ENCODE data around the gene CADPS2. TPM values are rescaled to one million over a fixed set of nuclear protein-coding genes. Genes with fewer than 3 reads are reported as not detected.
"Not testable (repeated sequence)": the region's sequence is repeated elsewhere in the genome, so short reads cannot be mapped to it uniquely, and the experiment has no call there.

CADPS2 gene
- total RNA-seq, 2 donors from 2014 or later, result 16.4 to 32.5 TPM

DNA sequence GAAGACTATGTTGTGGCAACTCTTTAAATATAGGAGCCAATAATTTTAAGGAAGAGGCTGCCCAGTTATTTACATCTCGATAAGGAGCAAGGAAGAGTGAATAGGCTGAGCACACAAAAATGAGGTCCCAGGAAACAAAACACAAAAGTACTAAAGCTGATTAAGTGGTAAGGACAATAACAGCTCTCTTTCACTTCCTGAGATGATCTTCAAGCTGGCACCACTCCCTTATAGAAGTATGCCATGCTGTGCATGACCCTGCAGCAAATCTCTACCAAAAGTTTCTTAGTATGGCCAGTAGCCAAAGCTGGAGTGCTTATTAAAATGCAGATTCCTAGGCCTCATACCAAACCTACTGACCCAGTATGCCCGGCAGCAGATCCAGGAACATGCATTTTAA is 39.7 kb downstream of the CADPS2 start:
- Histone ChIP-seq H3K4me1 (ENCODE audit: control insufficient read depth in 1 of 2, low read depth in 2 of 2) (no peaks in the 10 kb centered on the region), H3K36me3 (no peaks in the 10 kb centered on the region), H3K27me3 (replicated peaks; ENCODE audit: insufficient read depth) (no peaks in the 10 kb centered on the region), H3K27ac (no peak overlapping the region), H3K9me3 (no peaks in the 10 kb centered on the region), H3K4me3 (no peak overlapping the region)
- ATAC-seq (ENCODE audit: insufficient number of reproducible peaks, low FRiP score, low read depth) (no peak), DNase-seq (ENCODE audit: low spot score) (no peak)
- TF ChIP-seq, protein P1, sequence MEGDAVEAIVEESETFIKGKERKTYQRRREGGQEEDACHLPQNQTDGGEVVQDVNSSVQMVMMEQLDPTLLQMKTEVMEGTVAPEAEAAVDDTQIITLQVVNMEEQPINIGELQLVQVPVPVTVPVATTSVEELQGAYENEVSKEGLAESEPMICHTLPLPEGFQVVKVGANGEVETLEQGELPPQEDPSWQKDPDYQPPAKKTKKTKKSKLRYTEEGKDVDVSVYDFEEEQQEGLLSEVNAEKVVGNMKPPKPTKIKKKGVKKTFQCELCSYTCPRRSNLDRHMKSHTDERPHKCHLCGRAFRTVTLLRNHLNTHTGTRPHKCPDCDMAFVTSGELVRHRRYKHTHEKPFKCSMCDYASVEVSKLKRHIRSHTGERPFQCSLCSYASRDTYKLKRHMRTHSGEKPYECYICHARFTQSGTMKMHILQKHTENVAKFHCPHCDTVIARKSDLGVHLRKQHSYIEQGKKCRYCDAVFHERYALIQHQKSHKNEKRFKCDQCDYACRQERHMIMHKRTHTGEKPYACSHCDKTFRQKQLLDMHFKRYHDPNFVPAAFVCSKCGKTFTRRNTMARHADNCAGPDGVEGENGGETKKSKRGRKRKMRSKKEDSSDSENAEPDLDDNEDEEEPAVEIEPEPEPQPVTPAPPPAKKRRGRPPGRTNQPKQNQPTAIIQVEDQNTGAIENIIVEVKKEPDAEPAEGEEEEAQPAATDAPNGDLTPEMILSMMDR (IDR thresholded peaks at IDR 0.05), result no peak

DNA sequence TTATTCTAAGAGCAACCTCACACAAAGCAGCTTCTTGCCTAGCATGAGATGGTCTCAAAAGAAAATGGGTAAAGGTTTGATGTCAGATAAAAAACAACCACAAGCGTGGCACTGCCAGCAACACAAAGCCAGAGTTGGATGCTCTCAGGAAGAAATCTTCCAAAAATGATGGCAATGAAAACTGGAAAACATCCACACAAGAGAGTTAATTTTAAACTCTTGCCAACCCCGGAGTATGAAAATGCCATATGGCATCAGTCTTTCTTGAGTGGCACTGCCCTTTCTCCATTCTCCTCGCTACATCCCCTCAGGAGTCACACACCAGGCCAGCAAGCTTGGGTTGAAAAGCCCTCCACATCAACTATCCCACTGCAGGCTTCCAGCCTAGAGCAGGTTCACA is 41.0 kb downstream of the CADPS2 start:
- ATAC-seq (ENCODE audit: insufficient number of reproducible peaks, low FRiP score, low read depth) (no peak), DNase-seq (ENCODE audit: low spot score) (no peak)
- no peak overlapping the region for H3K27ac ChIP-seq
- H3K4me3 ChIP-seq, result no peak overlapping the region
- TF ChIP-seq, protein P1 (IDR thresholded peaks at IDR 0.05), result no peak
- no peaks in the 10 kb centered on the region for H3K4me1 ChIP-seq (ENCODE audit: control insufficient read depth in 1 of 2, low read depth in 2 of 2)
- H3K36me3 ChIP-seq, result no peaks in the 10 kb centered on the region
- no peaks in the 10 kb centered on the region for H3K27me3 ChIP-seq (replicated peaks; ENCODE audit: insufficient read depth)
- H3K9me3 ChIP-seq, result no peaks in the 10 kb centered on the region

- Histone ChIP-seq H3K9me3 (no peaks in the 10 kb centered on the region), H3K27ac (no peak overlapping the region), H3K27me3 (replicated peaks; ENCODE audit: insufficient read depth) (no peaks in the 10 kb centered on the region), H3K36me3 (no peaks in the 10 kb centered on the region), H3K4me1 (ENCODE audit: control insufficient read depth in 1 of 2, low read depth in 2 of 2) (no peaks in the 10 kb centered on the region), H3K4me3 (no peak overlapping the region)
- DNase-seq (ENCODE audit: low spot score), result no peak
- TF ChIP-seq, protein P1 (IDR thresholded peaks at IDR 0.05), result no peak
- ATAC-seq (ENCODE audit: insufficient number of reproducible peaks, low FRiP score, low read depth), result no peak
These were observed 41.9 kb downstream of the CADPS2 start for GRCh38 chr7:122844191-122844988.

DNA sequence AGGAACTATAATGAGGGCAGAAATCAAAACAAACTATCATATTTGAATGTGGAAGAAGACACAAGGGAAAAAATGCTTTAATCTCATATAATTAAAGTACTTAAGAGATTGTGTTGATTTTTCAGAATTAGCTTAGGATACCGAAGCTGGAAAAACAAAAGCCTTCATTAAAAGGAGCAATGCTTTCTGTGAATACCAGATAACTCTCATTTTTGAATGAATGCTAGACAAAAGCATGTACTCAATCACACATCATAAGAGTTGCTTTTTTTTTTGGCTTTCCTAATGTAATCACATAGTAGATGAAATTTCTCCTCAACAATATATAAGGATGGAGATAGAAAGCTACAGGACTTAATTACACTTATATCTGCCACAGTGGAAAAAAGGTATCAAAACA is 43.3 kb downstream of the CADPS2 start:
- Histone ChIP-seq H3K4me3 (no peak overlapping the region), H3K36me3 (no peaks in the 10 kb centered on the region), H3K9me3 (no peaks in the 10 kb centered on the region), H3K27me3 (replicated peaks; ENCODE audit: insufficient read depth) (no peaks in the 10 kb centered on the region), H3K4me1 (ENCODE audit: control insufficient read depth in 1 of 2, low read depth in 2 of 2) (no peaks in the 10 kb centered on the region), H3K27ac (no peak overlapping the region)
- TF ChIP-seq, protein P1 (IDR thresholded peaks at IDR 0.05), result no peak
- DNase-seq (ENCODE audit: low spot score) (no peak), ATAC-seq (ENCODE audit: insufficient number of reproducible peaks, low FRiP score, low read depth) (no peak)

DNA sequence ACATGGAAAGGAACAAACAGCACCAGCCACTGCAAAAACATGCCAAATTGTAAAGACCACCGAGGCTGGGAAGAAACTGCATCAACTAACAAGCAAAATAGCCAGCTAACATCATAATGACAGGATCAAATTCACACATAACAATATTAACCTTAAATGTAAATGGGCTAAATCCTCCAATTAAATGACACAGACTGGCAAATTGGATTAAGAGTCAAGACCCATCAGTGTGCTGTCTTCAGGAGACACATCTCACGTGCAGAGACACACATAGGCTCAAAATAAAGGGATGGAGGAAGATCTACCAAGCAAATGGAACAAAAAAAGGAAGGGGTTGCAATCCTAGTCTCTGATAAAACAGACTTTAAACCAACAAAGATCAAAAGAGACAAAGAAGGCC is 50.0 kb downstream of the CADPS2 start:
- H3K27ac ChIP-seq; DNase-seq (ENCODE audit: low spot score); H3K27me3 ChIP-seq (replicated peaks; ENCODE audit: insufficient read depth); H3K36me3 ChIP-seq; H3K9me3 ChIP-seq; ATAC-seq (ENCODE audit: insufficient number of reproducible peaks, low FRiP score, low read depth); H3K4me3 ChIP-seq; H3K4me1 ChIP-seq (ENCODE audit: control insufficient read depth in 1 of 2, low read depth in 2 of 2): not testable (repeated sequence)

DNA sequence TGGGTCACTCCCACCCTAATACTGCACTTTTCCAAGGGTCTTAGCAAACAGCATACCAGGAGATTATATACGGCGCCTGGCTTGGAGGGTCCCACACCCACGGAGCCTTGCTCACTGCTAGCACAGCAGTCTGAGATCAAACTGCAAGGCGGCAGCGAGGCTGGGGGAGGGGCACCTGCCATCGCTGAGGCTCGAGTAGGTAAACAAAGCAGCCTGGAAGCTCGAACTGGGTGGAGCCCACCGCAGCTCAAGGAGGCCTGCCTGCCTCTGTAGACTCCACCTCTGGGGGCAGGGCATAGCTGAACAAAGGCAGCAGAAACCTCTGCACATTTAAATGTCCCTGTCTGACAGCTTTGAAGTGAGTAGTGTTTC is 51.7 kb downstream of the CADPS2 start:
- not testable (repeated sequence) for H3K36me3 ChIP-seq; H3K4me1 ChIP-seq (ENCODE audit: control insufficient read depth in 1 of 2, low read depth in 2 of 2); H3K27ac ChIP-seq; H3K4me3 ChIP-seq; H3K9me3 ChIP-seq; H3K27me3 ChIP-seq (replicated peaks; ENCODE audit: insufficient read depth); DNase-seq (ENCODE audit: low spot score); ATAC-seq (ENCODE audit: insufficient number of reproducible peaks, low FRiP score, low read depth)
